Mesenchymal stem cell (in vitro differentiated cells and primary cell): ENCODE measurements around the gene TP73.
"Not testable (repeated sequence)": the region's sequence is repeated elsewhere in the genome, so short reads cannot be mapped to it uniquely, and the experiment has no call there.

Source experiments
- DNase-seq: peaks from one replicate; pipeline ENCODE4 v3.0.0-alpha.2; 2013
- H2AFZ ChIP-seq: one replicate; pipeline ENCODE4 v1.6.1; 2013; ENCODE audit warnings: low read depth, mild to moderate bottlenecking, control low read depth, inconsistent platforms, low read length, moderate library complexity
- H2AK5ac ChIP-seq: 2 replicates; pipeline ENCODE4 v1.6.1; 2013; ENCODE audit warnings: low read length, moderate library complexity, mild to moderate bottlenecking, inconsistent platforms; ENCODE audit not compliant: severe bottlenecking
- H2BK120ac ChIP-seq: one replicate; pipeline ENCODE4 v1.6.1; 2013; ENCODE audit warnings: low read depth, mild to moderate bottlenecking, inconsistent platforms, low read length, moderate library complexity
- H2BK12ac ChIP-seq, 2 experiments: one replicate each; pipeline ENCODE4 v1.6.1; 2013; ENCODE audit warnings: inconsistent platforms in 2 of 2, low read length in 2 of 2, mild to moderate bottlenecking in 2 of 2, moderate library complexity in 2 of 2, control low read depth in 1 of 2
- H2BK15ac ChIP-seq: one replicate; pipeline ENCODE4 v1.6.1; 2013; ENCODE audit warnings: mild to moderate bottlenecking, low read depth, inconsistent platforms; ENCODE audit not compliant: poor library complexity, severe bottlenecking
- H2BK5ac ChIP-seq: 2 replicates; pipeline ENCODE4 v1.6.1; 2013; ENCODE audit warnings: low read depth, mild to moderate bottlenecking, low read length, control low read depth, inconsistent platforms; ENCODE audit not compliant: poor library complexity, severe bottlenecking
- H3K14ac ChIP-seq, 2 experiments: one replicate each; pipeline ENCODE4 v1.6.1; 2013; ENCODE audit warnings: inconsistent platforms in 2 of 2, low read length in 2 of 2, control low read depth in 1 of 2, mild to moderate bottlenecking in 1 of 2, moderate library complexity in 1 of 2
- H3K18ac ChIP-seq, 2 experiments: one replicate each; pipeline ENCODE4 v1.6.1; 2013; ENCODE audit warnings: inconsistent platforms in 2 of 2, low read length in 2 of 2, control low read depth in 1 of 2, low read depth in 1 of 2, mild to moderate bottlenecking in 1 of 2
- H3K23ac ChIP-seq, 2 experiments: one replicate each; pipeline ENCODE4 v1.6.1; 2013; ENCODE audit warnings: inconsistent platforms in 2 of 2, low read length in 2 of 2, mild to moderate bottlenecking in 2 of 2, moderate library complexity in 2 of 2, control low read depth in 1 of 2
- H3K27ac ChIP-seq: 2 replicates; pipeline ENCODE4 v1.5.1; 2013; ENCODE audit warnings: mild to moderate bottlenecking, moderate library complexity, low read length, control low read depth, inconsistent platforms; ENCODE audit not compliant: poor library complexity, severe bottlenecking
- H3K27me3 ChIP-seq, 2 experiments: 2 replicates each; pipeline versions ENCODE4 v1.6.1 to v1.7.0; 2013; ENCODE audit warnings: low read length in 2 of 2, mild to moderate bottlenecking in 2 of 2, moderate library complexity in 2 of 2, control low read depth in 1 of 2, inconsistent platforms in 1 of 2; ENCODE audit not compliant: control insufficient read depth in 1 of 2, insufficient read depth in 1 of 2
- H3K36me3 ChIP-seq, 2 experiments: 2 replicates each; pipeline versions ENCODE4 v1.6.1 to v1.7.0; 2013; ENCODE audit warnings: low read length in 2 of 2, control low read depth in 1 of 2, inconsistent platforms in 1 of 2, low read depth in 1 of 2, mild to moderate bottlenecking in 1 of 2; ENCODE audit not compliant: insufficient read depth in 2 of 2, control insufficient read depth in 1 of 2
- H3K4ac ChIP-seq, 2 experiments: one replicate each; pipeline ENCODE4 v1.6.1; 2013; ENCODE audit warnings: inconsistent platforms in 2 of 2, low read length in 2 of 2, mild to moderate bottlenecking in 2 of 2, moderate library complexity in 2 of 2, control low read depth in 1 of 2, low read depth in 1 of 2
- H3K4me1 ChIP-seq: 2 replicates; pipeline ENCODE4 v1.6.1; 2013; ENCODE audit warnings: low read depth, low read length, control low read depth; ENCODE audit not compliant: control insufficient read depth, insufficient read depth
- H3K4me2 ChIP-seq: 2 replicates; pipeline ENCODE4 v1.6.1; 2013; ENCODE audit warnings: low read length, mild to moderate bottlenecking, inconsistent platforms; ENCODE audit not compliant: poor library complexity, severe bottlenecking
- H3K4me3 ChIP-seq, 2 experiments: 2 replicates each; pipeline versions ENCODE4 v1.5.1 to v1.7.0; 2013; ENCODE audit warnings: low read length in 2 of 2, mild to moderate bottlenecking in 2 of 2, control low read depth in 1 of 2, low read depth in 1 of 2; ENCODE audit not compliant: insufficient read depth in 1 of 2
- H3K79me1 ChIP-seq: replicated peaks from 2 replicates; pipeline ENCODE4 v1.6.1; 2013; ENCODE audit warnings: mild to moderate bottlenecking, control low read depth, low read length, inconsistent platforms; ENCODE audit not compliant: poor library complexity, severe bottlenecking
- H3K9ac ChIP-seq: 2 replicates; pipeline ENCODE4 v1.7.0; 2013; ENCODE audit warnings: mild to moderate bottlenecking, low read length, moderate library complexity
- H3K9me3 ChIP-seq: 2 replicates; pipeline ENCODE4 v1.7.0; 2013; ENCODE audit warnings: mild to moderate bottlenecking, low read length; ENCODE audit not compliant: control insufficient read depth
- H4K8ac ChIP-seq: one replicate; pipeline ENCODE4 v1.6.1; 2013; ENCODE audit warnings: inconsistent platforms, mild to moderate bottlenecking, low read length, moderate library complexity
- H4K91ac ChIP-seq: one replicate; pipeline ENCODE4 v1.6.1; 2013; ENCODE audit warnings: mild to moderate bottlenecking, low read length, inconsistent platforms
- WGBS: methylation state at CpG from one replicate; pipeline ENCODE4 v1.1.7; 2013; ENCODE audit warnings: mixed read lengths; 5-methylcytosine and 5-hydroxymethylcytosine counted together

The TP73 gene

DNA sequence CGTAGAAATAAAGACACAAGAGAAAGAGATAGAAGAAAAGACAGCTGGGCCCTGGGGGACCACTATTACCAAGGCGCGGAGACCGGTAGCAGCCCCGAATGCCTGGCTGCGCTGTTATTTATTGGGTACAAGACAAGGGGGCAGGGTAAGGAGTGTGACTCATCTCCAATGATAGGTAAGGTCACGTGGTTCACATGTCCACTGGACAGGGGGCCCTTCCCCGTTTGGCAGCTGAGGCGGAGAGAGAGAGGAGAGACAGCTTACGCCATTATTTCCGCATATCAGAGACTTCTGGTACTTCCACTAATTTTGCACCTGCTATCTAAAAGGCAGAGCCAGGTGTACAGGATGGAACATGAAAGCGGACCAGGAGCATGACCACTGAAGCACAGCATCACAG is 31.6 kb upstream of the TP73 start:
- Histone ChIP-seq H2AK5ac (no peak overlapping the region), H4K91ac (no peak overlapping the region), H3K4me1 (peaks cover 16% of the 10 kb centered on the region), H3K4me2 (no peak overlapping the region), H3K14ac (no peak overlapping the region), H3K27ac (no peak overlapping the region), H2BK12ac (no peak overlapping the region), H3K18ac (no peak overlapping the region), H3K27me3 (peaks cover 17 to 38% of the 10 kb centered on the region in 2 experiments), H3K79me1 (peaks cover 15% of the 10 kb centered on the region), H2BK5ac (no peak overlapping the region), H3K4ac (no peak overlapping the region), H3K36me3 (peaks cover 2 to 5% of the 10 kb centered on the region in 2 experiments), H2BK120ac (no peak overlapping the region), H2BK15ac (no peak overlapping the region), H3K9ac (no peak overlapping the region), H3K23ac (no peak overlapping the region), H2AFZ (no peak overlapping the region), H3K4me3 (no peak overlapping the region), H4K8ac (no peak overlapping the region), H3K9me3 (no peaks in the 10 kb centered on the region)
- 84% methylated on average over 12 of the region's 12 CpGs for WGBS
- no peak for DNase-seq

DNA sequence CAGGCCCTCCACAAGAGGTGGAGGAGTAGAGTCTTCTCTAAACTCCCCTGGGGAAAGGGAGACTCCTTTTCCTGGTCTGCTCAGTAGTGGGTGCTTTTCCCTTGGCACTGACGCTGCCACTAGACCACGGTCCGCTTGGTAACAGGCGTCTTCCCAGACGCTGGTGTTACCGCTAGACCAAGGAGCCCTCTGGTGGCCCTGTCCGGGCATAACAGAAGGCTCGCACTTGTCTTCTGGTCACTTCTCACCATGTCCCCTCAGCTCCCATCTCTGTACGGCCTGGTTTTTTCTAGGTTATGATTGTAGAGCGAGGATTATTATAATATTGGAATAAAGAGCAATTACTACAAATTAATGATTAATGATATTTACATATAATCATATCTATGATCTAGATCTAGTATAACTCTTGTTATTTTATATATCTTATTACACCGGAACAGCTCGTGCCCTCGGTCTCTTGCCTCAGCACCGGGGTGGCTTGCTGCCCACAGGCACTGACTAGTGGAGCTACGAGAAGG is 31.1 kb upstream of the TP73 start:
- H3K14ac ChIP-seq, H3K4me2 ChIP-seq, H3K4me3 ChIP-seq, H2AK5ac ChIP-seq, H2BK12ac ChIP-seq, H3K27ac ChIP-seq, H2BK120ac ChIP-seq, H3K9me3 ChIP-seq, H2BK5ac ChIP-seq, H3K9ac ChIP-seq, H4K8ac ChIP-seq, H2BK15ac ChIP-seq, H3K36me3 ChIP-seq, H3K23ac ChIP-seq, H3K18ac ChIP-seq, H4K91ac ChIP-seq, H2AFZ ChIP-seq, H3K4ac ChIP-seq: not testable (repeated sequence)
- H3K4me1 ChIP-seq, result peaks cover 16% of the 10 kb centered on the region
- peak; percentile 50 for DNase-seq
- peaks cover 19% of the 10 kb centered on the region for H3K79me1 ChIP-seq
- H3K27me3 ChIP-seq, result peaks cover 12 to 33% of the 10 kb centered on the region in 2 experiments
- WGBS, result 46% methylated on average over 9 of the region's 15 CpGs

DNA sequence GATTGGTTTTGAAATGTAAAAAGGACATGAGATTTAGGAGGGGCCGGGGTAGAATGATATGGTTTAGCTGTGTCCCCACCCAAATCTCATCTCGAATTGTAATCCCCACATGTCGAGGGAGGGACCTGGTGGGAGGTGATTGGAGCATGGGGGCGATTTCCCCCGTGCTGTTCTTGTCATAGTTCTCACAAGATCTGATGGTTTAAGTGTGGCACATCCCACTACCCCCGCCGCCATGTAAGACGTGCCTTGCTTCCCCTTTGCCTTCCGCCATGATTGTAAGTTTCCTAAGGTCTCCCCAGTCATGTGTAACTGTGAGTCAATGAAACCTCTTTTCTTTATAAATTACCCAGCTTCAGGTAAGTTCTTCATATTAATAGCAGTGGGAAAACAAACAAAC is 30.2 kb upstream of the TP73 start:
- H2AK5ac ChIP-seq, H4K91ac ChIP-seq, H3K9me3 ChIP-seq, H2AFZ ChIP-seq, H2BK15ac ChIP-seq, DNase-seq, H2BK120ac ChIP-seq, H2BK5ac ChIP-seq, H3K18ac ChIP-seq, H4K8ac ChIP-seq, H3K4ac ChIP-seq, H3K4me3 ChIP-seq, H2BK12ac ChIP-seq, H3K23ac ChIP-seq, H3K14ac ChIP-seq, H3K36me3 ChIP-seq, H3K27ac ChIP-seq, H3K4me2 ChIP-seq: not testable (repeated sequence)
- Histone ChIP-seq H3K9ac (peak overlapping the region; percentile 93), H3K27me3 (peaks cover 6 to 25% of the 10 kb centered on the region in 2 experiments), H3K4me1 (peaks cover 16% of the 10 kb centered on the region), H3K79me1 (peaks cover 19% of the 10 kb centered on the region)
- WGBS, result 65% methylated on average over 7 of the region's 9 CpGs

DNA sequence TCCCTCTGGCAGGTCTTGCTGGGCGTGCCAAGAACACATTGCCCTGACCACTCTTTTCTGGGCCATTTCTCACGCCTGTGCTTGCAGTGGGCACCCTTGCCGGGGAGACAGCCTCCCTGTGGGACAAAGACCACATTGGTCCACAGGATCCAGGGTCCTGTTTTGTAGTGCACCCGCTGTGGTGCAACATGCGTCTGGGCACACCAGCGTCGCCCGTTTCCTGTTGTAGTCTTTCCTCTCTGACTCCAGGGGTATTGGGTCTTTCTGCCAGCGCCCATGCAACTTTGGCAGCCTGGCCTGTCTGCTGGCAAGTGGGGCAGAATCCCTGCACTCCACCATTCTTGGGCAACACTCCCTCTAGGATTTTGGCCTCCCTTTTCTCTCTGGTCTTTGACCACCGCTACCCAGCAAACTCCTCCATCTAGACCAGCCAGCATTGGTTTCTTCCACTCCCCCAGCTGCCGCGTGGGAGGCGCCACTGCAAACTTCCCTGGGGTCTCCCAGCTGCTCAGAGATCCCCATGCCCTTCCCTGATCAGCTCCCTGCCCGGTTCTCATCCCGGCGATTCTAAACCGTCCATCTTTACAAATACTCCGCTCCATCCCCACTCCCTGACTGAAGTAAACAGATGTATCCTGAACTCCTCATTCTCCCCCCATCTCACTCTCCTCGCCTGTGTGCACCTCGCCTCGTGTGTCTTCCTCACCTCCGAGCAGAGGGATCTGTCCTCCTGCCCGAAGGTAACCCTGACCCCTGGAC is 28.7 kb upstream of the TP73 start:
- H4K8ac ChIP-seq, result no peak overlapping the region
- peaks cover 20% of the 10 kb centered on the region in 2 experiments for H3K36me3 ChIP-seq
- WGBS, result 50% methylated on average over 23 of the region's 23 CpGs
- peak overlapping the region; percentile 96 for H3K4me2 ChIP-seq
- H2BK5ac ChIP-seq, result no peak overlapping the region
- peak overlapping the region; percentile 93 for H3K9ac ChIP-seq
- peak overlapping the region; percentile 74 for H2AFZ ChIP-seq
- H3K27ac ChIP-seq, result no peak overlapping the region
- no peak overlapping the region for H2BK120ac ChIP-seq
- no peak for DNase-seq
- peaks cover 15% of the 10 kb centered on the region for H3K4me1 ChIP-seq
- peaks cover 30% of the 10 kb centered on the region for H3K79me1 ChIP-seq
- peak overlapping the region; percentile 89 to 90 for H3K4me3 ChIP-seq
- H2AK5ac ChIP-seq, result no peak overlapping the region
- H3K27me3 ChIP-seq, result peaks cover 0 to 10% of the 10 kb centered on the region in 2 experiments
- H3K18ac ChIP-seq, result peak overlapping the region; percentile 72 to 73
- H3K4ac ChIP-seq, result peak overlapping the region in 1 of 2 experiments; percentile 44
- peak overlapping the region in 1 of 2 experiments; percentile 91 for H3K14ac ChIP-seq
- no peak overlapping the region for H4K91ac ChIP-seq
- no peak overlapping the region for H3K23ac ChIP-seq
- peak overlapping the region; percentile 73 for H2BK15ac ChIP-seq
- H2BK12ac ChIP-seq, result peak overlapping the region in 1 of 2 experiments; percentile 66
- H3K9me3 ChIP-seq, result no peaks in the 10 kb centered on the region
